HAP-1 (cell line): ENCODE measurements around the gene GALNTL6.

Source experiments
- DNase-seq, 2 experiments: peaks; one replicate each; pipeline ENCODE4 v3.0.0-alpha.2; 2016 to 2020; ENCODE audit warnings: low spot score in 2 of 2
- H3K27me3 ChIP-seq: fragments of 250-450 bp; sonication (Bioruptor Pico); 2 replicates; pipeline ENCODE4 v1.5.1; 2020; ENCODE audit warnings: low read depth, mild to moderate bottlenecking, moderate library complexity
- H3K36me3 ChIP-seq: fragments of 250-450 bp; sonication (Bioruptor Pico); replicated peaks from 2 replicates; pipeline ENCODE4 v1.5.1; 2020; ENCODE audit warnings: mild to moderate bottlenecking
- H3K4me1 ChIP-seq: fragments of 250-450 bp; sonication (Bioruptor Pico); 2 replicates; pipeline ENCODE4 v1.5.1; 2020; ENCODE audit warnings: mild to moderate bottlenecking
- H3K4me3 ChIP-seq: fragments of 250-450 bp; sonication (Bioruptor Pico); 2 replicates; pipeline ENCODE4 v1.5.1; 2020; ENCODE audit warnings: mild to moderate bottlenecking, moderate library complexity
- H3K9me3 ChIP-seq: fragments of 250-450 bp; sonication (Bioruptor Pico); 2 replicates; pipeline ENCODE4 v1.5.1; 2020; ENCODE audit warnings: mild to moderate bottlenecking, moderate library complexity
- in situ Hi-C: fragments of 300-500 bp; cut with MboI; formaldehyde crosslinking; loops from 3 replicates; pipeline ENCODE4 v1.14.3; 2020; ENCODE audit warnings: low sequenced_read_pairs, inconsistent platforms, mixed read lengths

Gene GALNTL6

DNA sequence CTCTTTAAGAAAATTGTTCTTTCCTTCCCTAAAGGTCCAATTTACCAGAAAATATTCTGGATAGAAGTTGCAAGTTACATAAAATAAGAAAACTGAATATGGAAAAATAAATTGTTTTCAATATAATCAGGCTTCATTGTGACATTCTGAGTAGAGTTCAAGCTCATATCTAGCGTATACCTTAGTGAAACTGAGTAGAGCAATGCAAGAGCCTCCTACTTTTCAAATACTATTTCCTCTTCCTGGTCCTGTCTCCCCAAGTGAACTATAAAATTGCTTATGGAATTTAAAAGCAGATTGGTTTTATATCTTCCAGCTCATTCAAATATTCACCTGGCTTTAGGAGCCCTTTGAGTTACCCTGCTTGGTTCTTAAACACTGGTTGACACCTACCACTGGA lies 1166.1 kb downstream of the GALNTL6 start:
- no peak overlapping the region for H3K4me3 ChIP-seq
- no peaks in the 10 kb centered on the region for H3K36me3 ChIP-seq
- no peaks in the 10 kb centered on the region for H3K9me3 ChIP-seq
- no peaks in the 10 kb centered on the region; the same call in 1 of the 2 replicates for H3K27me3 ChIP-seq
- no peak for DNase-seq
- H3K4me1 ChIP-seq = peaks cover 9% of the 10 kb centered on the region; the same call in 1 of the 2 replicates
- in situ Hi-C loops = no loop called here

- no peaks in the 10 kb centered on the region for H3K9me3 ChIP-seq
- H3K4me3 ChIP-seq = no peak overlapping the region
- H3K4me1 ChIP-seq = peaks cover 10% of the 10 kb centered on the region; the same call in 1 of the 2 replicates
- H3K27me3 ChIP-seq = no peaks in the 10 kb centered on the region; the same call in 1 of the 2 replicates
- in situ Hi-C loops = no loop called here
- H3K36me3 ChIP-seq = no peaks in the 10 kb centered on the region
- no peak for DNase-seq
Measured at GRCh38 chr4:172980219-172980618, 1167.0 kb downstream of the GALNTL6 start.

- DNase-seq = peak; percentile 14 to 36
- H3K36me3 ChIP-seq = no peaks in the 10 kb centered on the region
- no peaks in the 10 kb centered on the region for H3K9me3 ChIP-seq
- H3K4me3 ChIP-seq = no peak overlapping the region
- in situ Hi-C loops = no loop called here
- no peaks in the 10 kb centered on the region; the same call in 1 of the 2 replicates for H3K27me3 ChIP-seq
- H3K4me1 ChIP-seq = peaks cover 24% of the 10 kb centered on the region; the same call in 1 of the 2 replicates
Measured at GRCh38 chr4:172982151-172982590, 1169.0 kb downstream of the GALNTL6 start.

DNA sequence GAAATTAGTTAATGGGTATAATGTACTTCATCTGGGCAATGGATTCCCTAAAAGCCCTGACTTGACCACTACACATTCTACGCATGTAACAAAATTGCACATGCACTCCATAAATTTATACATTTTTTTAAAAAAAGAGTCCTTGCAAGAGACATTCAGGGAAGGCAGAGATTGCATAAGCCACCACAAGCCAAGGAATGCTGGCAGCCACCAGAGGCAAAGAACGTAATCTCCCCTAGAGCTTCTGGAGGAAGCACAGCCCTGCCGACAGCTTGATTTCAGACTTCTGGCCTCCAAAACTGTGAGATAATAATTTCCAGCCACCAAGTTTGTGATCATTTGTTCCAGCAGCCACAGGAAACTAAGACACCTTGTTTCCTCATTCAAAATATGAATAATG lies 1169.8 kb downstream of the GALNTL6 start:
- no peak for DNase-seq

DNA sequence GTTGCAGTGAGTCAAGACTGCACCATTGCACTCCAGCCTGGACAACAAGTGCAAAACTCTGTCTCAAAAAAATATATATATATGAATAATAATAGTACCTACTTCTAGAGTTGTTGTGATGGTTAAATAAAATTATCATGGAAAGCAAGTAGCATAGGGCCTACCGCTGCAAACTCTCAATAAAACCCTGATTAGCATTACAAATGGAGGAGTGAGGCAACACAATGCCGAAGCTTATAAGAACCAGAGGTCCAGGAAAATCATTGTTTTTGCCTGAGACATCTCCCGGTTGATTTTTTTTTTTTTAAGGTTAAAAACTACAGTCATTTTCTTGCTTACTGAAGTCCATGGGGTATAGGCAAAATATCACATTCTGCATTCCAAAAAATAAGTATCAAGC lies 1170.4 kb downstream of the GALNTL6 start:
- DNase-seq = peak; percentile 36 to 66
- no peak overlapping the region for H3K4me3 ChIP-seq
- H3K27me3 ChIP-seq = no peaks in the 10 kb centered on the region; the same call in 1 of the 2 replicates
- H3K9me3 ChIP-seq = no peaks in the 10 kb centered on the region
- H3K4me1 ChIP-seq = peaks cover 24% of the 10 kb centered on the region; the same call in 1 of the 2 replicates
- no peaks in the 10 kb centered on the region for H3K36me3 ChIP-seq
- in situ Hi-C loops = no loop called here

More for the DNA sequence above, 1169.8 kb downstream of the GALNTL6 start:
- Histone ChIP-seq H3K27me3 (no peaks in the 10 kb centered on the region; the same call in 1 of the 2 replicates), H3K4me3 (no peak overlapping the region), H3K9me3 (no peaks in the 10 kb centered on the region), H3K36me3 (no peaks in the 10 kb centered on the region), H3K4me1 (peaks cover 24% of the 10 kb centered on the region; the same call in 1 of the 2 replicates)
- in situ Hi-C loops = no loop called here

GRCh38 chr4:172985552-172985951 lies 1172.3 kb downstream of the GALNTL6 start:
- Histone ChIP-seq H3K36me3 (no peaks in the 10 kb centered on the region), H3K4me1 (peaks cover 24% of the 10 kb centered on the region; the same call in 1 of the 2 replicates), H3K9me3 (no peaks in the 10 kb centered on the region), H3K27me3 (no peaks in the 10 kb centered on the region), H3K4me3 (no peak overlapping the region)
- in situ Hi-C loops = no loop called here
- DNase-seq = no peak

GRCh38 chr4:172986114-172986513 lies 1172.9 kb downstream of the GALNTL6 start:
- no peak overlapping the region for H3K4me3 ChIP-seq
- peak in 1 of 2 experiments; percentile 14 for DNase-seq
- H3K4me1 ChIP-seq = peaks cover 24% of the 10 kb centered on the region; the same call in 1 of the 2 replicates
- no peaks in the 10 kb centered on the region for H3K9me3 ChIP-seq
- in situ Hi-C loops = no loop called here
- H3K36me3 ChIP-seq = no peaks in the 10 kb centered on the region
- H3K27me3 ChIP-seq = no peaks in the 10 kb centered on the region

DNA sequence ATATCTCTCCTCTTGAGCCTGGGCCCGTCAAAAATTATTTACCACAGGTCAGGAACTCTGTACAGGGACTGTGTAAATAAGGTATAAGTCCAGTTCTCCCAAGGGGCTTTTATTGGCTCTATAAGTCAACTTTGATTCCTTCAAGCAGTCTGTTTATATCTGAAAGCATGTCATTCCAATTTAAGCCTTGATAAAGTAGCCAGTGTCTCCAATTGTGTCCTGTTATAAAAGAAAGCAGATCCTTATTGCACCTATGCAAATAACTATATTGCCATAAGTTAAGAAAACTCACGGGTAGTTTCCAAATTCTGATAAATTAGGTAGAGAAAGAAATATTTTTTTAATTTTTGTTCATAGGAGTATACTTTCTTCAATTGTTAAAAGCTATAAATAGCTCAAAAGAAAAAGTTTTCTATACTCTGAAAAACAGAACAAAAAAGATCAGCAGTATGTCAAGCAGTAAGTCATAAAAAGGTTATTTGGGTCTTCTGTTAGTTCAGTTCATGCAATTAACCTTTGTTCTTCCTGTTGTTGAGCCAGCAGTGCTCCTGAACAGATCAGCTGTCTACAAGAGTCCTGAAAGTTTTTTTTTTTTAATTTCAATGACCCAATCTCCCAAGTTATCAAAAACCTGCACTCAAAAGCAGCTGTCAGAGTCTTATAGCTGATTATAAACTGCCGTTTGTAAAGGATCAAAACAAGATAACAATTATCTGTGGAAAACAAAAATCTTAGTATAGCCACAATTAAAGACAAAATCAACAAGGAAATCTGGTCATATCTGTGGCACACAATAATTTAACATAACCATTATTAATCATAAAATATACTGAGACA lies 1177.0 kb downstream of the GALNTL6 start:
- in situ Hi-C loops = no loop called here
- peaks cover 14% of the 10 kb centered on the region; the same call in 1 of the 2 replicates for H3K4me1 ChIP-seq
- no peak for DNase-seq
- no peaks in the 10 kb centered on the region for H3K27me3 ChIP-seq
- no peaks in the 10 kb centered on the region for H3K36me3 ChIP-seq
- H3K4me3 ChIP-seq = no peak overlapping the region
- no peaks in the 10 kb centered on the region for H3K9me3 ChIP-seq

- Histone ChIP-seq H3K4me3 (no peak overlapping the region), H3K36me3 (no peaks in the 10 kb centered on the region), H3K4me1 (no peaks in the 10 kb centered on the region), H3K27me3 (no peaks in the 10 kb centered on the region), H3K9me3 (no peaks in the 10 kb centered on the region)
- in situ Hi-C loops = no loop called here
- DNase-seq = no peak
Measured at GRCh38 chr4:172992648-172993378, 1179.6 kb downstream of the GALNTL6 start.

- Histone ChIP-seq H3K4me1 (no peaks in the 10 kb centered on the region), H3K36me3 (no peaks in the 10 kb centered on the region), H3K27me3 (no peaks in the 10 kb centered on the region), H3K4me3 (no peak overlapping the region), H3K9me3 (no peaks in the 10 kb centered on the region)
- in situ Hi-C loops = no loop called here
- DNase-seq = no peak
Measured at GRCh38 chr4:172995161-172995560, 1182.0 kb downstream of the GALNTL6 start.

GRCh38 chr4:172995704-172996103 lies 1182.5 kb downstream of the GALNTL6 start:
- Histone ChIP-seq H3K4me3 (no peak overlapping the region), H3K4me1 (no peaks in the 10 kb centered on the region), H3K27me3 (no peaks in the 10 kb centered on the region), H3K36me3 (no peaks in the 10 kb centered on the region), H3K9me3 (no peaks in the 10 kb centered on the region)
- DNase-seq = no peak
- in situ Hi-C loops = no loop called here

- no peaks in the 10 kb centered on the region for H3K36me3 ChIP-seq
- no peak for DNase-seq
- no peaks in the 10 kb centered on the region for H3K4me1 ChIP-seq
- H3K27me3 ChIP-seq = no peaks in the 10 kb centered on the region
- no peaks in the 10 kb centered on the region for H3K9me3 ChIP-seq
- H3K4me3 ChIP-seq = no peak overlapping the region
- in situ Hi-C loops = no loop called here
Measured at GRCh38 chr4:172996571-172997216, 1183.5 kb downstream of the GALNTL6 start.

GRCh38 chr4:172997217-172997609 lies 1184.0 kb downstream of the GALNTL6 start:
- Histone ChIP-seq H3K4me1 (no peaks in the 10 kb centered on the region), H3K4me3 (no peak overlapping the region), H3K36me3 (no peaks in the 10 kb centered on the region), H3K9me3 (no peaks in the 10 kb centered on the region), H3K27me3 (no peaks in the 10 kb centered on the region)
- in situ Hi-C loops = no loop called here
- DNase-seq = no peak
